ENCODE results near the gene KLHL5. TPM values are rescaled to one million over a fixed set of nuclear protein-coding genes. Genes with fewer than 3 reads are reported as not detected.
A peak's percentile ranks its signal among the peaks of the same experiment; 100 is the strongest.
"Not testable (repeated sequence)": the region's sequence is repeated elsewhere in the genome, so short reads cannot be mapped to it uniquely, and the experiment has no call there.

The KLHL5 gene
- total RNA-seq, 1 experiment from 2014 or later = 128 TPM

DNA sequence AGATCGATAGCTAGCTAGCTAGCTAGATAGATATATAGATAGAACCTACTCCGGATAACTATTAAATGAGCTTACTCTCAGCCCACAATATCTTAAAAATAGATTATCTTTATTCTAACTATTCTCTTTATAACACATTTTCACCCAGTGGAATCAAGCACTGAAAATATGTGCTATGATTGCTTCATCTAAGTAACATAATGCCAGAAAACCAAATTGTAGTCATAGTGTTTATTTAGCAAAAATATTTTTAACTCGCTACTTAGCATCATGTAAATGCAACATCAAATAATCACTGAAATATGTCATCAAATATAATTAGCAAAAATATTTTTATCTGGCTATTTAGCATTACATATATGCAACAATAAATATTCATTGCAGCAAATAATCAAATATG lies 31.3 kb upstream of the KLHL5 start:
- no peaks in the 10 kb centered on the region for H3K27me3 ChIP-seq (ENCODE audit: control insufficient read depth, insufficient read depth, low read length)
- CTCF ChIA-PET = no interaction called here
- H3K9me3 ChIP-seq (ENCODE audit: control insufficient read depth, insufficient read depth, low read depth, low read length) = no peaks in the 10 kb centered on the region
- in situ Hi-C loops (cut with HindIII; ENCODE audit: low pct_unique_long_range_greater_than_20kb, low sequenced_read_pairs) (no loop called here), intact Hi-C loops (cut with micrococcal nuclease; ENCODE audit: unreplicated experiment) (no loop called here)
- POLR2A ChIA-PET = interaction anchor here (0.6 to 1.6 kb wide), 3 partner anchors 13 to 1100 kb away, joined by 3 to 5 read pairs (median 4); no protein-coding TSS in a partner anchor
- TF ChIP-seq TCF7L2 (IDR thresholded peaks at IDR 0.05; ENCODE audit: low read depth, low read length) = no peak
- TF ChIP-seq POLR2AphosphoS5 (IDR thresholded peaks at IDR 0.05; ENCODE audit: low read depth, low read length) = no peak
- TF ChIP-seq, protein P1, sequence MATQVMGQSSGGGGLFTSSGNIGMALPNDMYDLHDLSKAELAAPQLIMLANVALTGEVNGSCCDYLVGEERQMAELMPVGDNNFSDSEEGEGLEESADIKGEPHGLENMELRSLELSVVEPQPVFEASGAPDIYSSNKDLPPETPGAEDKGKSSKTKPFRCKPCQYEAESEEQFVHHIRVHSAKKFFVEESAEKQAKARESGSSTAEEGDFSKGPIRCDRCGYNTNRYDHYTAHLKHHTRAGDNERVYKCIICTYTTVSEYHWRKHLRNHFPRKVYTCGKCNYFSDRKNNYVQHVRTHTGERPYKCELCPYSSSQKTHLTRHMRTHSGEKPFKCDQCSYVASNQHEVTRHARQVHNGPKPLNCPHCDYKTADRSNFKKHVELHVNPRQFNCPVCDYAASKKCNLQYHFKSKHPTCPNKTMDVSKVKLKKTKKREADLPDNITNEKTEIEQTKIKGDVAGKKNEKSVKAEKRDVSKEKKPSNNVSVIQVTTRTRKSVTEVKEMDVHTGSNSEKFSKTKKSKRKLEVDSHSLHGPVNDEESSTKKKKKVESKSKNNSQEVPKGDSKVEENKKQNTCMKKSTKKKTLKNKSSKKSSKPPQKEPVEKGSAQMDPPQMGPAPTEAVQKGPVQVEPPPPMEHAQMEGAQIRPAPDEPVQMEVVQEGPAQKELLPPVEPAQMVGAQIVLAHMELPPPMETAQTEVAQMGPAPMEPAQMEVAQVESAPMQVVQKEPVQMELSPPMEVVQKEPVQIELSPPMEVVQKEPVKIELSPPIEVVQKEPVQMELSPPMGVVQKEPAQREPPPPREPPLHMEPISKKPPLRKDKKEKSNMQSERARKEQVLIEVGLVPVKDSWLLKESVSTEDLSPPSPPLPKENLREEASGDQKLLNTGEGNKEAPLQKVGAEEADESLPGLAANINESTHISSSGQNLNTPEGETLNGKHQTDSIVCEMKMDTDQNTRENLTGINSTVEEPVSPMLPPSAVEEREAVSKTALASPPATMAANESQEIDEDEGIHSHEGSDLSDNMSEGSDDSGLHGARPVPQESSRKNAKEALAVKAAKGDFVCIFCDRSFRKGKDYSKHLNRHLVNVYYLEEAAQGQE (IDR thresholded peaks at IDR 0.05; ENCODE audit: insufficient read depth in 1 of 2, low read depth in 2 of 2, low read length in 1 of 2) = no peak
- TF ChIP-seq CTCF (IDR thresholded peaks at IDR 0.05) = no peak
- no peak for TF ChIP-seq SIN3A (IDR thresholded peaks at IDR 0.05; ENCODE audit: borderline replicate concordance, insufficient read depth, low read depth, low read length)
- BruUV-seq (replicated peaks) = no TSS peak
- DNase-seq (ENCODE audit: low read depth, low spot score) (no peak), ATAC-seq (no peak)
- peak overlapping the region; percentile 99 for H3K27ac ChIP-seq (ENCODE audit: low read length)
- H3K36me3 ChIP-seq (ENCODE audit: control insufficient read depth, insufficient read depth, low read length) = no peaks in the 10 kb centered on the region
- H3K4me1 ChIP-seq (ENCODE audit: control insufficient read depth, insufficient read depth, low read length) = peaks cover 27% of the 10 kb centered on the region
- H3K4me3 ChIP-seq (ENCODE audit: low read depth in 2 of 2, low read length in 2 of 2) = peak overlapping the region; percentile 47 to 57; a peak in 3 of 4 replicates

GRCh38 chr4:39031590-39032020 lies 30.4 kb upstream of the KLHL5 start:
- intact Hi-C loops (cut with micrococcal nuclease; ENCODE audit: unreplicated experiment); H3K27me3 ChIP-seq (ENCODE audit: control insufficient read depth, insufficient read depth, low read length); BruUV-seq (replicated peaks); ATAC-seq; H3K36me3 ChIP-seq (ENCODE audit: control insufficient read depth, insufficient read depth, low read length); CTCF ChIA-PET; DNase-seq (ENCODE audit: low read depth, low spot score); in situ Hi-C loops (cut with HindIII; ENCODE audit: low pct_unique_long_range_greater_than_20kb, low sequenced_read_pairs); H3K9me3 ChIP-seq (ENCODE audit: control insufficient read depth, insufficient read depth, low read depth, low read length): not testable (repeated sequence)
- Histone ChIP-seq H3K27ac (ENCODE audit: low read length) (peak overlapping the region; percentile 99), H3K4me1 (ENCODE audit: control insufficient read depth, insufficient read depth, low read length) (peaks cover 31% of the 10 kb centered on the region), H3K4me3 (ENCODE audit: low read depth in 2 of 2, low read length in 2 of 2) (peak overlapping the region; percentile 47 to 57)
- POLR2A ChIA-PET = interaction anchor here (1.1 kb wide), 1 partner anchor 20 kb away, joined by 4 read pairs; no protein-coding TSS in a partner anchor

DNA sequence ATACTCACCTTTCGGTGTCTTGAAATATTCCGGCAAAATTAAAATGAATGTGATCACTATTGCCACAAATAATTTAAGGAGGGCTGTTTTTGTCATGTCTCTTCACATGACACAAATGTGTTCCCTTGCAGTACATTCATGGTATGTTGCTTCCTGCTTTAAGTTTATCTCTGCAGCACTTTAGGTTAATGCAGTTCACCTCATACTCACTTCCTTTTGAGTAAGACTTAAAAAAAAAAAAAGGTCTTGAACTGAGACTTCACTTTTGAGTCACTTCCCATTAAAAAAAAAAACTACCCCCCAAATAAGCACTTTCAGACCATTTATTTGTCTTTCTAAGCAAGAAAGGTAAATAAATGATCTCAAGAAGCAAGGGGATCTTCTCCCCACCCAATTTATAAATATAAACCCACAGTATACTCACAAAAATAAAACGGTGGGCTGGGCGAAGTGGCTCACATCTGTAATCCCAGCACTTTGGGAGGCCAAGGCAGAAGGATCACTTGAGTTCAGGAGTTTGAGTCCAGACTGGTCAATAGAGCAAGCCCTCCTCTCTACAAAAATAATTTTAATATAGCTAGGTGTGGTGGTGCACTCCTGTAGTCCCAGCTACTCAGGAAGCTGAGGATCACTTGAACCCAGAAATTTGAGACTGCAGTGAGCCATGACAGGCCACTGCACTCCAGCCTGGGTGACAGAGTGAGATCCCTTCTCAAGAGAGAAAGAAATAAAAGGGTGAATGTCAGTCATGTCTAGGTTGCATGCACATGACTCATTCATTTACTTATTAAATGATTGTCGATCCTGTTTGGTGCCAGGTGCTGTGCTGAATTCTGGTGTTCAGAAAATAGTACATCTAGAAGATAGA lies 29.6 kb upstream of the KLHL5 start, which contains the start of gene TMEM156:
TSS of gene TMEM156 (minus strand) at position 192 of the 868 bp plus-strand sequence. CDS start at position 96, 96 bp downstream.
- Histone ChIP-seq H3K4me3 (ENCODE audit: low read depth in 2 of 2, low read length in 2 of 2) (peak within 1 kb of the TSS; percentile 47 to 57), H3K36me3 (ENCODE audit: control insufficient read depth, insufficient read depth, low read length) (no peaks in the 10 kb centered on the region), H3K27me3 (ENCODE audit: control insufficient read depth, insufficient read depth, low read length) (no peaks in the 10 kb centered on the region), H3K9me3 (ENCODE audit: control insufficient read depth, insufficient read depth, low read depth, low read length) (no peaks in the 10 kb centered on the region), H3K27ac (ENCODE audit: low read length) (peak within 1 kb of the TSS; percentile 99), H3K4me1 (ENCODE audit: control insufficient read depth, insufficient read depth, low read length) (peaks cover 37% of the 10 kb centered on the region)
- ATAC-seq = peak; percentile 36; the same call in 1 of the 2 replicates
- in situ Hi-C loops (cut with HindIII; ENCODE audit: low pct_unique_long_range_greater_than_20kb, low sequenced_read_pairs) = no loop called here
- BruUV-seq (replicated peaks) = no TSS peak
- TF ChIP-seq, protein P1 (IDR thresholded peaks at IDR 0.05; ENCODE audit: insufficient read depth in 1 of 2, low read depth in 2 of 2, low read length in 1 of 2) = no peak
- TF ChIP-seq CTCF (IDR thresholded peaks at IDR 0.05) (no peak), SIN3A (IDR thresholded peaks at IDR 0.05; ENCODE audit: borderline replicate concordance, insufficient read depth, low read depth, low read length) (no peak), TCF7L2 (IDR thresholded peaks at IDR 0.05; ENCODE audit: low read depth, low read length) (no peak), POLR2AphosphoS5 (IDR thresholded peaks at IDR 0.05; ENCODE audit: low read depth, low read length) (no peak)
- no peak for DNase-seq (ENCODE audit: low read depth, low spot score)
- ChIA-PET CTCF (no interaction called here), POLR2A (interaction anchor here (0.6 kb wide), 1 partner anchor 58 kb away, joined by 10 read pairs; no protein-coding TSS in a partner anchor)
- intact Hi-C loops (cut with micrococcal nuclease; ENCODE audit: unreplicated experiment) = no loop called here

Measured in Panc1 (cell line).